GM08714 (cell line): ENCODE results near the gene RUNDC3A.
"Not testable (repeated sequence)": the region's sequence is repeated elsewhere in the genome, so short reads cannot be mapped to it uniquely, and the experiment has no call there.

ENCODE experiments used
- H3K4me3 ChIP-seq: fragments of 200-500 bp; sonication (Bioruptor generic); 2 replicates; pipeline ENCODE4 v1.5.1; 2014; ENCODE audit warnings: mild to moderate bottlenecking, low read length, inconsistent platforms
- ZNF274 ChIP-seq: IDR thresholded peaks from 2 replicates; pipeline ENCODE4 v1.6.1; 2012; ENCODE audit warnings: mild to moderate bottlenecking, low read depth, low read length

The RUNDC3A gene

DNA sequence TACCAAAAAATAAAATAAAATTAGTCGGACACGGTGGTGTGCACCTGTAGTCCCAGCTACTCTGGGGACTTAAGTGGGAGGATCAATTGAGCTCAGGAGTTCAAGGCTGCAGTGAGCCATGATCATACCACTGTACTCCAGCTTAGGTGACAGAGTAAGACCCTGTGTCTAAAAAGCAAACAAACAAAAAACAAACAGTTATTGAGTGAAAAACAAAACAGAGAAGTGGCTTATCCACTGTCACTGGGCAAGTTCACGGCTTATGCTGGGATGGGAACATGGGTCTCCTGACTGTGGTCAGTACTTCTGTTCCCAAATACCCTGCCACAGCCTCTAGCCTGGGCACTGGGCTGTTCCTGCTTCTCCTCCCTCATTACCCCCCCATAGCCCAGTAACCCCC is 27.2 kb downstream of the RUNDC3A start:
- TF ChIP-seq ZNF274 = no peak
- no peak overlapping the region for H3K4me3 ChIP-seq

DNA sequence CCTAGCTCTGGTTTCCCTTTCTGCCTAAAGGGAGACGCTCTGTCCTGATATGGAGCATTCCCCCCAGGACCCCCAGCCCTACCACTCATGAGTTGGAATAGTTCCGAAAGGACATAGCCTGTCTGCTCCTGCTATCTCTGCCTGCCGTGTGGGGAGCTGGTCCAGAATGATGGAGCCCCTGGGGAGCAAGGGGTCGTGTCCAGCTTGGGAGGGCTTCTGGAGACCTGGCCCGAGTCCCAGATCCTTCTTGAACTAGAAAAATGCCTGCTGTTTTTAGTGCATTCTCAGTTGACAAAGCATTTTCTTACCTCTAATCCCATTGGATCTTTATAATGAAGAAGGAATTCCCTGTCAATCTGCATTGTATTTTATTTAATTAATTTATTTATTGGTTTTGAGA is 27.6 kb downstream of the RUNDC3A start:
- no peak overlapping the region for H3K4me3 ChIP-seq
- TF ChIP-seq ZNF274 = no peak

DNA sequence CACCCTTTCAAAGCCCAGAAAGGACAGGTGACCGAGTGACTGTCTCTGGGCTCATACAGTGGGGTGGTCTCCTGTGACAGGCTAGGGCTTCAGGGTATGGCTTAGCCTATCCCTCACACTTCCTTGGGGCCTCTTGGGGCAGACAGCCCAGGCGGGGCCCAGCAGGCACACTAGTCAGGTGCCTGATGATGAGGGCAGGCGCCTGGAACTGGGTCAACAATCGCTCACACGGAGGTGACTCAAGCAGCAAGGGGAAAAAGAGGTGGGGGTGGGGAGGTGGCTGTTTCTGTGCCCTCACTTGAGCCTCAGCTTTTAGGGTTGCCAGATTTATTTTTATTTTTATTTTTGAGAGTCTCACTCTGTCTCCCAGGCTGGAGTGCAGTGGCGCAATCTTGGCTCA is 30.3 kb downstream of the RUNDC3A start:
- H3K4me3 ChIP-seq = no peak overlapping the region
- TF ChIP-seq ZNF274 = no peak

DNA sequence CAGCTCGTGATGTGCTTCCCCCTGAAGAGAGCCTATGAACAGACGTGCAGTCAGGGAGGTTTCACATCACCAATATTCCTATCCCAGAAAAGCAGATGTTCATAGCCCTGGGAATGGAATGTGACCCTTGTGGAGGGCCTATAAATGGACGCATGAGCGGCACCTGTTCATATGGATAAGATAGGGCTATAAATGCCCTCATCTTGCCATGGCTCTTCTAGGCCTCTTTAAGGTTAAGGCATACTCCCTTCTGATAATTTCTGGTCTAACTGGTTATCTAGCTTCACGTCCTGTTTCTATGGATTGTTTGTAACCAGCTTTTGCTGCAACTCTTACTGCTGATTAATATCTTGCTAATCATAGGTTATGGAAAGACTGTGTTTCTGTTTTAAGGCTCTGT is 32.2 kb downstream of the RUNDC3A start:
- H3K4me3 ChIP-seq = not testable (repeated sequence)

DNA sequence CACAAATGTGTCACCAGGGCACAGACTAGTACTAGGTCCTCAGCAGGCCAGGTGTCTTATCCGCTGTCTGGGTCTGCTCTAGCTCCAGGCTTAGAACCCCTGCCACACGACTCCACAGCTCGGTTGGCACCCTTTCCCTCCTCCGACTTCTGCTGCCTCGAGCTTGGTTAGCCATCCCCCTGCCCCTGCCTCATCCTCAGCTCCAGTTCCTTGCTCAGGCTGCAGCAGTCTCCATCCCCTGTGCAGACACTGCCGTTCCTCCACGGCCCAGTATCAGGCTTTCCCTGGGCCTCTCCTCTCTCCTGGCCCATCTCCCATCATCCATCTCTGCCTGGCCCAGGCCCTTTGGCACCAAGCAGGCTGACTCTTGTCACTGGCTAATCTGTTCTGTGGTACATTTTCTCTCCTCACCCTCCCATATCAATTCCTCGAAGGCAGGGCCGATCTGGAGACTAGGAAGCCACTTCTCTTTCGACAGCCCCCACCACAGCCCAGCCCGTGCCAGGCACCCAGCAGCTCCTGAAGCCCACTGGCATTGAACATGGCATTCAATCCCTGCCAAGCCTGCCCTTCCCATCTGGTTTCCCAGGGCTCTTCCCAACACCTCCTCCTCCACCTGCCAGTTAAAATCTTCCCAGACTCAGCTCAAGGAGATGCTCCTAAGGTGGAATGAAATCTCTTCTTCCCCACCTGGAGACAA is 35.3 kb downstream of the RUNDC3A start:
- TF ChIP-seq ZNF274 = no peak
- H3K4me3 ChIP-seq = no peak overlapping the region

DNA sequence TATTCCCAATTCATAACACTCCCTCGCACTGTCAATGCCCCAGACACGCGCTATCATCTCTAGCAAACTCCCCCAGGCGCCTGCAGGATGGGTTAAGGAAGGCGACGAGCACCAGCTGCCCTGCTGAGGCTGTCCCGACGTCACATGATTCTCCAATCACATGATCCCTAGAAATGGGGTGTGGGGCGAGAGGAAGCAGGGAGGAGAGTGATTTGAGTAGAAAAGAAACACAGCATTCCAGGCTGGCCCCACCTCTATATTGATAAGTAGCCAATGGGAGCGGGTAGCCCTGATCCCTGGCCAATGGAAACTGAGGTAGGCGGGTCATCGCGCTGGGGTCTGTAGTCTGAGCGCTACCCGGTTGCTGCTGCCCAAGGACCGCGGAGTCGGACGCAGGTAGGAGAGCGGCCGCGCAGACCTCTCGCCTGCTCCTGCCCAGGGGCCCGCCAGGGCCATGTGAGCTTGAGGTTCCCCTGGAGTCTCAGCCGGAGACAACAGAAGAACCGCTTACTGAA is 36.6 kb downstream of the RUNDC3A start, which contains the start of gene GRN:
Gene GRN (plus strand): TSS at position 364 of the 515 bp plus-strand sequence. CDS start 3,863 bp downstream, outside the sequence.
- no peak for TF ChIP-seq ZNF274
- H3K4me3 ChIP-seq = peak within 1 kb of the TSS; percentile 82

DNA sequence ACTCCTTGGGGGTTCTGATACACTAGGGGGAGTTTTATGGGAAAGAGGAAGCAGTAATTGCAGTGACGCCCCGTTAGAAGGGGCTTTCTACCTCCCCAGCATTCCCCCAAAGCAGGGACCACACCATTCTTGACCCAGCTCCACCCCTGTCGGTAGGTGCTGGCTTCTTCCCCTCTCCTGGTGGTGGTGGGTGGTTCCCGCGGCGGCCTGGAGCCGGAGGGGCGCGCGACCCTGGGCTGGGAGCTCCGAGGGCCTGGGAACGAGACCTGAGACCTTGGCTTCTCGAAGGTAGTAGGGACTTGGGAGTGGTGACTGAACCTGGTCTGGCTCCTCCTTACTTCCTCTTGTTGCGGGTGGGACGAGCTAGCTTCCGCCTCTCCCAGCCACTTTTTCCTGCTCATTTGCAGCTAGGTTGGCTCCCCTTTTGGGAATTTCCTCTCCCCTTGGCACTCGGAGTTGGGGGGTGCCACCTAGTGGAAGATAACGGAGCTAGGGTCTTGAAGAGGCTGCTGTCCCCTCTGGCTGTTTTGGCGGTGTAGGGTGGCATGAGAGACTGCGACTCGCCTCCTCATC is 37.1 kb downstream of the RUNDC3A start:
- TF ChIP-seq ZNF274 = no peak
- H3K4me3 ChIP-seq = peak overlapping the region; percentile 82

DNA sequence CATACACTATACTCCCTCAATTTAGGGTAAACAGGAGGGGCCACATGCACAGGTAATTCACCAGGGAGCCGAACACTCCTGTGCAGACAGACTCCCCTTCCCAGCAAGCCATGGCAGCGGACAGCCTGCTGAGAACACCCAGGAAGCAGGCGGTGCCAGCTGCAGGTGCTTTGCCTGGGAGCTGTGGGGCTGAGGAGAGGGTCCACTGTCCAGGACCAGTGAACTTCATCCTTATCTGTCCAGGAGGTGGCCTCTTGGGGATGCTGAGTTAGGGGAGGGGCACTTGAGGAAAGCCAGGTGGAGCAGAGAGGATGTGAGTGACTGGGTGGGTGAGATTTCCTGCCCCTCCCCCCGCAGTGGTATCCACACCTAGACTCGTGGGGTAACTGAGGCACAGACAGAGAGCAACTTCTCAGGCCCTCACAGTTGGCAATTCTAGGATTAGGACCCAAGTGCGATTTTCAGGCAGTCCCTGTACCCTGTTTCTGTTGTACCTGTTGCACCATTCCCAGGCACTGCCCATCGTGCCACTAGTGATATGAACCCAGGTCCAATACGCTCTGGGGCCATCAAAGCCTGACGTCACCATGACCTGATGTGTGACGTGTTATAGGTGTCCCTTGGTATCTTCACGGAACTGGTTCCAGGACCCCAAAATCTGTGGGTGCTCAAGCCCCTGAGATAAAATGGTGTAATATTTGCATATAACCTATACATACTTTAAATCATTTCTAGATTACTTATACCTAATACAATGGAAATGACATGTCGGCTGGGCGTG is 37.9 kb downstream of the RUNDC3A start:
- H3K4me3 ChIP-seq = peak overlapping the region; percentile 82; the same call in 1 of the 2 replicates
- TF ChIP-seq ZNF274 = no peak

DNA sequence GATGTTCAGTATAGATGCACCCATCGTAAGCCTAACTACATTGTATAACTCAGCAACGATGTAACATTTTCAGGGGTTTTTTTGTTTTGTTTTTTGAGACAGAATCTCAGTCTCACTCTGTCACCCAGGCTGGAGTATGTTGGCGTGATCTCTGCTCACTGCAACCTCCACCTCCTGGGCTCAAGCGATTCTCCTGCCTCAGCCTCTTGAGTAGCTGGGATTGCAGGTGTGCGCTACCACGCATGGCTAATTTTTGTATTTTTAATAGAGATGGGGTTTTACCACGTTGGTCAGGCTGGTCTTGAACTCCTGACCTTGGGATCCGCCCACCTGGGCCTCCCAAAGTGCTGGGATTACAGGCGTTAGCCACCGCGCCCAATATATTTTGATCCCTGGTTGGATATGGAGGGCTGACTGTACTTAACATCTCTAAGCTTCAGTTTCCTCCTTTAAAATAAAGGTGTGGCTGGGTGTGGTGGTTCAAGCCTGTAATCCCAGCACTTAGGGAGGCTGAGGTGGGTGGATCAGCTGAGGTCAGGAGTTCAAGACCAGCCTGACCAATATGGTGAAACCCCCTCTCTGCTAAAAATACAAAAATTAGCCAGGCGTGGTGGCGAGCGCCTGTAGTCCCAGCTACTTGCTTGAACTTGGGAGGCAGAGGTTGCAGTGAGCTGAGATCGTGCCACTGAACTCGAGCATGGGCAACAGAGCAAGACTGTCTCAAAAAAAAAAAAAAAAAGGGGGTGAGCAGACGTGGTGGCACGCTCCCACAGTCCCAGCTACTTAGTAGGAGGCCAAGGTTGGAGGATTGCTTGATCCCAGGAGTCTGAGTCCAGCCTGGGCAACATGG is 39.0 kb downstream of the RUNDC3A start:
- not testable (repeated sequence) for H3K4me3 ChIP-seq

DNA sequence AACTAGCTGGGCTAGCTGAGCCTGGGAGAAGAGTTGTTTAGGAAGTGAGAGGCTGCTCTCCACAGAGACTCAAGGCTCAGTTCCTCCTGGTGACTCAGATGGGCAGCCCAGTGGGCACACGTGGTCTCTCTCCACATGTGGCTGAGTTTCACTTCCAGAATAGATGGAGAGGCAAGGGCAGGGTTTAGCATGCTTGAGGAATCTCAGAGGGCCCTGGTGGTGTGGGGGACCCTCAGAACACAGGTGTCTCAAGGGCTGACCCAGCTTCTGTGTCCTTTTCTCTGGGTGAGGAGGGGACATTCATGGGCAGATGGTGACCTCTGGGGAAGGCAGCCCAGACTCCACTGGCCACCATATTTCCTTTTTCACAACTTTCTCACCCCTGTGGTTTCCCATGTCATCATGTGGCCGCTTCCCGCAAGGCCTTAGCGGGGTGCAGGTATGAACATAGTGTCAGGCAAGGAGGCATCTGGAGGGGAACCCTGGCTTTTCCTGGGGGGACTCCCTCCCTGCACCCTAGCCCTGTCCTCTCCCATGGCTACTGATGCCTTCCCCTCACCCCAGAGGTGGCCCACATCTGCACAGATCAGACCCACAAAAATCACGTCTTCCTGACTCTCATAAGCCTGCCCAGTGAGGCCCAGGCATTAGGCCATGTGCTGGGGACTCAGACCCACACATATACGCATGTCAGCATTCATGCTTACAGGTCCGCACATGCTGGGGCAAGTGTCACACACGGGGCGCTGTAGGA is 40.0 kb downstream of the RUNDC3A start:
- no peak for TF ChIP-seq ZNF274
- no peak overlapping the region; the same call in 1 of the 2 replicates for H3K4me3 ChIP-seq

DNA sequence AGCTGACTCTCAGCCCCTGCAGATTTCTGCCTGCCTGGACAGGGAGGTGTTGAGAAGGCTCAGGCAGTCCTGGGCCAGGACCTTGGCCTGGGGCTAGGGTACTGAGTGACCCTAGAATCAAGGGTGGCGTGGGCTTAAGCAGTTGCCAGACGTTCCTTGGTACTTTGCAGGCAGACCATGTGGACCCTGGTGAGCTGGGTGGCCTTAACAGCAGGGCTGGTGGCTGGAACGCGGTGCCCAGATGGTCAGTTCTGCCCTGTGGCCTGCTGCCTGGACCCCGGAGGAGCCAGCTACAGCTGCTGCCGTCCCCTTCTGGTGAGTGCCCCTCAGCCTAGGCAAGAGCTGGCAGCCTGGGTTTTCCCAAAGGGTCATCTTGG is 40.6 kb downstream of the RUNDC3A start:
- no peak for TF ChIP-seq ZNF274
- H3K4me3 ChIP-seq = no peak overlapping the region; the same call in 1 of the 2 replicates

DNA sequence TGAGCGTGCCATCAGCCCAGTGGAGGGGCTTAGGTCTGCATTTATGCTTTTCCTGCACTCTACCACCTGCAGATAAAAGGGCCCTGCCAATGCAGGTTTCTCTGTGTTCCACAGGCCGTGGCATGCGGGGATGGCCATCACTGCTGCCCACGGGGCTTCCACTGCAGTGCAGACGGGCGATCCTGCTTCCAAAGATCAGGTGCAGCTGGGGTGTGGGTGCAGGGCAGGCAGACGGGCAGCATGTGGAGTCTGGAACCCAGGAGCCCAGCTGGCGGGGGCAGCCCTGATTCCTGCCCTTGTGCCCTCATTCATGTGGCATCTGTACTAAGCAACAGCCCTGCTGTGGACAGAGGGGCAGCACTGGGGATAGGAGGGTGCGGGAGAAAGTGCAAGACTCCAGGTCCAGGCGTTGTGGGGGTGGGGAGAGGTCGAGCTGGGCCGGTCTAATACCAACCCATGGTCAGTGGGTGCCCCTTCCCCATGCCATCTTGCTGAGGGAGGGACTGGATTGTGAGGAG is 41.2 kb downstream of the RUNDC3A start:
- TF ChIP-seq ZNF274 = no peak
- H3K4me3 ChIP-seq = no peak overlapping the region

DNA sequence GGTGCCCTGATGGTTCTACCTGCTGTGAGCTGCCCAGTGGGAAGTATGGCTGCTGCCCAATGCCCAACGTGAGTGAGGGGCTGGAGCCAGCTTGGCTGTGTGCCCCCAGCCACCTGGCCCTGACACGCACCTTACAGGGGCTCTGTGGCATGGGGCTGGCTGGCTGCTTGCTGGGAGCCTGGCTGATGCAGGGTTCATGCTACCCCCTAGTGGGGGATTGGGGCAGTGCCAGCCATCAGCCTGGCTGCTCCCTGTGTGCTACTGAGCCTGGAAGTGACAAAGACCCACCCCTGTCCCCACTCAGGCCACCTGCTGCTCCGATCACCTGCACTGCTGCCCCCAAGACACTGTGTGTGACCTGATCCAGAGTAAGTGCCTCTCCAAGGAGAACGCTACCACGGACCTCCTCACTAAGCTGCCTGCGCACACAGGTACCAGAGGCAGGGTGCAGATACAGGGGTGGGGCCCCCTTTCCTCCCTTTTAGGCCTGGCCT is 42.4 kb downstream of the RUNDC3A start:
- no peak overlapping the region for H3K4me3 ChIP-seq
- no peak for TF ChIP-seq ZNF274
